GM19025 (cell line): Measurements from ENCODE around the gene RPL26.

Source experiments
- ATAC-seq: cut with Tn5 transposase; IDR thresholded peaks from one replicate; pipeline ENCODE4 v1.9.1; 2021; ENCODE audit warnings: mild to moderate bottlenecking, low read depth, moderate library complexity; ENCODE audit not compliant: unreplicated experiment

The RPL26 gene

DNA sequence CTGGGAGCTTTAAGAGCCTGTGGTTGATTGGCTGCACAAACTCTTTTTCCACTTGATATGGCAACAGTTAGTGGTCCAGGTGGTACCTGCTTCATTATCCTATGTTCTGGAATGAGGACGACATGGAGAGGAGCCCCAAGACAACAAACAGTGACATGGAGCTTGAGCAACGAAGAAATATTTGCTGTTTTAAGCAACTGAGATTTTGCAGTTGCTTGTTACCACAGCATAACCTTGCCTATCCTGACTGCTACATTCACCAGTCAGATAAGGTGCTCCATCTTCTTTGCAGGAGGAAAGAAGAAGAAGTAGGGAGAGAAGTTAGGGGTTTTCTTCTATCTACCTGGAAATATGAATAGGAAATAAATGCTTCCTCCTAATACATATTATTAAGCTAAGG, 50.9 kb downstream of the RPL26 start:
- no peak for ATAC-seq
